NCI-H1694 treated with DMSO at 0.1 percent for 48 hours (cell line): ENCODE data around the gene MTPN.

ENCODE experiments used
- DNase-seq: peaks from one replicate; lab custom pipeline; 2025; lab: John Stamatoyannopoulos, UW

MTPN gene

GRCh38 chr7:135981958-135982646, 4.9 kb upstream of the MTPN start:
- DNase-seq, result no peak

GRCh38 chr7:135980665-135981180, 3.6 kb upstream of the MTPN start:
- no peak for DNase-seq

GRCh38 chr7:135980012-135980551, 2.9 kb upstream of the MTPN start:
- no peak for DNase-seq

- no peak for DNase-seq
These were observed 2.4 kb upstream of the MTPN start for GRCh38 chr7:135979471-135980011.

GRCh38 chr7:135978624-135979023, 1.5 kb upstream of the MTPN start:
- no peak for DNase-seq

- no peak for DNase-seq
These were observed 545 bp upstream of the MTPN start for GRCh38 chr7:135977742-135978066.

- no peak for DNase-seq
These were observed 700 bp downstream of the MTPN start for GRCh38 chr7:135976312-135977006.

GRCh38 chr7:135975166-135975565, 2.0 kb downstream of the MTPN start:
- DNase-seq, result no peak

- DNase-seq, result no peak
These were observed 2.5 kb downstream of the MTPN start for GRCh38 chr7:135974667-135975066.

GRCh38 chr7:135971366-135971725, 5.8 kb downstream of the MTPN start:
- no peak for DNase-seq

GRCh38 chr7:135970682-135971365, 6.3 kb downstream of the MTPN start:
- DNase-seq, result no peak

GRCh38 chr7:135970045-135970444, 7.1 kb downstream of the MTPN start:
- DNase-seq, result no peak

- DNase-seq, result no peak
These were observed 10.7 kb downstream of the MTPN start for GRCh38 chr7:135966341-135967043.

GRCh38 chr7:135965602-135966001, 11.6 kb downstream of the MTPN start:
- no peak for DNase-seq

- no peak for DNase-seq
These were observed 12.4 kb downstream of the MTPN start for GRCh38 chr7:135964791-135965190.

GRCh38 chr7:135964274-135964673, 12.9 kb downstream of the MTPN start:
- DNase-seq, result no peak

GRCh38 chr7:135962802-135963201, 14.4 kb downstream of the MTPN start:
- no peak for DNase-seq

GRCh38 chr7:135960709-135961451, 16.3 kb downstream of the MTPN start:
- DNase-seq, result no peak

- no peak for DNase-seq
These were observed 17.4 kb downstream of the MTPN start for GRCh38 chr7:135959646-135960363.

GRCh38 chr7:135958173-135958572, 19.0 kb downstream of the MTPN start:
- DNase-seq, result no peak

- DNase-seq, result no peak
These were observed 19.5 kb downstream of the MTPN start for GRCh38 chr7:135957627-135958026.
